Activated T-helper 1 cell treated with Interleukin-2 at 50 U/mL for 16 hours (primary cell): ENCODE measurements around the gene MRPL53.
"Not testable (repeated sequence)": the region's sequence is repeated elsewhere in the genome, so short reads cannot be mapped to it uniquely, and the experiment has no call there.

ENCODE experiments used
- DNase-seq: peaks from one replicate; pipeline ENCODE4 v3.0.0-alpha.2; 2020; ENCODE audit warnings: low read depth

The MRPL53 gene

DNA sequence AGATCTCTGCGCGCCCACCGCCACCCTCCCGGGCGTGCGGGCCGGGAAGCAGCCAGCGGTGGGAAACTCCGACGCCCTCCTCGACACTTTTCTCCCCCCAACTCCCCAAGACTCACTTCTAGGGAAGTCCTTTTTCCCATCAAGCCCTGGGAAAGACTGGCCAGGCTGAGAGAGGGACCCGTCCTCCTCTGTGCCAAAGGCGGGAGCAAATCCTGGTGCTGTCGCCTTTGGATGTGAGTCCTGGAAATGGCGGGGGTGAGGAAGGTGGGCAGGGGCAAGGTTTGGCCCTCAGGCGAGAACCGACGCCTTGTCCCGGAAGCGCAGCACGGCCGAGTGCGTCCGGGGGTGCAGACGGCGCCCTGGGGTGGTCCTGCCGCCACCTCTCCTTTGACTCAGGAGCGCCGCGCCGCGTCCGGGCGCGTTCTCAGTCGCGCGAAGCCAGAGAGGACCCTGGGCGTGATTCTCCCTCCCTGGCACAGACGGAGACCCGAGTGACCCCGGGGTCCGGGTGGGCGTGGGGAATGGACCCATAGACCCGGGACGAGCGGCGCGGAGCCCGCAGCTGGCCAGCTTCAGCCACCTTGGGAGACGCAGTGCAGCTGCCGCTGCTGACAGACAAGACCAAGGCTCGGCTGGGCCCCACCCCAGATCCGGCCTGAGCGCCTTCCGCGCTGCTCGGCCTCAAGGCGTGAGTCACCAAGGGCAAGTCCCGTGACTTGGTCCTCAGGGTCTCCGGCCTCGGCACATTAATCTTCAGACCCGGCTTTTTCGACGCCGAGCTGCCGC lies 30.4 kb upstream of the MRPL53 start:
- no peak for DNase-seq

DNA sequence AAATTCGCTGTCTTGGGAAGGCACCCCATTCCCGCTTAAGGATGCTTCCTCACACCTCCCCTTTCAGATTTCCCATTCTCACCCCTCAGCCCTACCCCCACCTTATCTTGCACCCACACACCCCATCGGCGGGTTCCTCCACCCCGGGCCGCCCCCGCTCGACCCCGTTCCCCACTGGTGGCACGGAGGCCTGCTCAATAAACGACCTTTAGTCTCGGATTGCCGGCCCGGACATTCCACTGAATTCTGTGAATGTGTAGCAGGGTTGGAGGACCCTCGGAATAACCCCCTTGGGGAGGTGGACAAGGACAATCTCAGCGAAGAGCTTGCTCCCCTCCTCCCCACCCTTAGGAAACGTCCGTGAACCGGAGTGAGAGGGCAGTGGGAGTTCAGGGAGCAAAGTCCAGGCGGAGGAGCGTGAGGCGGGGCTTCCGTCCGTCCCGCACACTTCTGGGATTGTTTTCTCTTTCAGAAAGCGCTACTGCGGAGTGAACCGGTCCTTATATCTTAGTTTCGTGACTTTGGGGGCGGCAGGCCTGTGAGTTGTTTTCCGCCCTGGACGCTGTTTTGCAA lies 29.8 kb upstream of the MRPL53 start:
- DNase-seq: no peak

DNA sequence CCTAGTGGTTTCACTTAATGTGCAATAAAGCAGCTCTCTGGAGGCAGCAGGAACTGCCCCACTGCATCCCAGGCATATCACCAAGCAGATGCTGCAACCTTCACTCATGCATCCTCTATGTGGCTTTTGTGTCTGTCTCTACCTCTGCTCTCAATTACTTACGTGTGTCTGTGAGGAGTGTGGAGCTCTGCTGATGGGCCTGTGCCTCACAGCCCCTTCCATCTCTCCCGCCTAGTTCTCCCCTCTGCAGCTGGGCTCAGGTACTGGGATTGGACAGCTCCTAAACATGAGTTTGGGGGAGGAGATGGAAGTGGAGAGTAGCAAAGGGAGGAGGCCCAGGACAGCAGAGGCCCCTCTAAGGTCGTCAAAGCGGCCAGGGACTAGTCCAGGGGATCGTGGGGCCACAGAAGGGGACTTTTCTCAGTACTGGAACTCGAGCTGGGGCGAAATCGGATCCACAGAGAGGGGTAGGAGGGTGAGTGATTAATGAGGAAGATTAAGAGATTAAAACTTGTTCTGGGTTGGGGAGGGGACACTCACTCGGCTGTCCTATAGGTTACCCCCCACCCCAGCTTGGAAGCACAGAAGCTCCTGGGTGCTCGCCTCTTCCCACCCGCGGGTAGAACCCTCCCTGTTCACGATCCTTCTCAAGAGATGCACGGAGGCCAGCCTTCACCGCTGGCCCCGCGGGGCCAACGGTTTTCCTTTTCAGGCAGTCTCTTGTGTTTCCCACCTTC lies 29.0 kb upstream of the MRPL53 start:
- no peak for DNase-seq

DNA sequence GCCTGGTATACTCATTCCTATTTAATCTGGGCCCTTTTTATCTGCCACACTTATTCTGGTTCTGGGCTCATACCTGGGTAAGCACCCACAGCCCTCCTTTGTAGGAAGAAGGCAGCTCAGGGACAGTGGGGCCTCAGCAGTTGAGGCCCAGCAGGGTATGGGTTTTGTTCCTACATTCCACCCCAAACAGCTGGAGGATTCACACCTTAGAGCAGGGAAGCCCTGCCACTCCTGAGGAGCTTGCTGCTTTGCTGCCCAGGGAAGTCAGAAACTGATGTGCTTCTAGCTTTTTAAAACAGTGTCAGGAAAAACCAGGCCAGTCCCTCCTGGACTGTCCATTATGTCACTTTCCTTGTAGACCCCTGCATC lies 28.1 kb upstream of the MRPL53 start:
- DNase-seq: no peak

DNA sequence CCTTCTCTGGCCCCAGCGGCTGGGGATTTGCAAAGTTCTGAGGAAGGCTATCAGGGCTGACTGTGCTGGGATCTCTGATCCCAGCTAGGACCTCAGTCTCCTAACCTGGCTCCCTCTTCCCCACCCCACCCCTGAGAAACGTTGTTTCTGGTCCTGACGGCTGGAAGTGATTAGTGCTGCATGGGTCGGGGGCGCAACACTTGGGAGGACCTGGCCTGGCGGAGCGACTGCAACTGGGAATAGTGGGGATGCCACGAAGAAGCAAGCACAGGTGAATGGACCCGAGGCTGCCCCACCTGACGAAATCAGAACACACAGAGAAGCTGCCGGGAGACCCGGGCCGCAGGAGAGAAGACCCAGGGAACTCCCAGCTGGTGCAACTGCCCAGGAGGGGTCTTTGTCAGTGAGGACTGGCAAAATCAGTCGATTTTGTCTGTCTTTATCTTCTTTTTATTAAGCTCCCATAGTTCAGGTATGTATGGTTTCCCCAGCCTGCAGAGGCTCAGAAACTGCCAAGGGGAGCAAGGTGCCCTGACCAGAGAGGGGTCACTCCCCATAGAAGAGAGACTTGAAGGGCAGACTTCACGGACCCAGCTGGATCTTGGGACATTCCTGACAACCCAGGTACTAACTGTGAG lies 27.6 kb upstream of the MRPL53 start:
- DNase-seq: no peak

DNA sequence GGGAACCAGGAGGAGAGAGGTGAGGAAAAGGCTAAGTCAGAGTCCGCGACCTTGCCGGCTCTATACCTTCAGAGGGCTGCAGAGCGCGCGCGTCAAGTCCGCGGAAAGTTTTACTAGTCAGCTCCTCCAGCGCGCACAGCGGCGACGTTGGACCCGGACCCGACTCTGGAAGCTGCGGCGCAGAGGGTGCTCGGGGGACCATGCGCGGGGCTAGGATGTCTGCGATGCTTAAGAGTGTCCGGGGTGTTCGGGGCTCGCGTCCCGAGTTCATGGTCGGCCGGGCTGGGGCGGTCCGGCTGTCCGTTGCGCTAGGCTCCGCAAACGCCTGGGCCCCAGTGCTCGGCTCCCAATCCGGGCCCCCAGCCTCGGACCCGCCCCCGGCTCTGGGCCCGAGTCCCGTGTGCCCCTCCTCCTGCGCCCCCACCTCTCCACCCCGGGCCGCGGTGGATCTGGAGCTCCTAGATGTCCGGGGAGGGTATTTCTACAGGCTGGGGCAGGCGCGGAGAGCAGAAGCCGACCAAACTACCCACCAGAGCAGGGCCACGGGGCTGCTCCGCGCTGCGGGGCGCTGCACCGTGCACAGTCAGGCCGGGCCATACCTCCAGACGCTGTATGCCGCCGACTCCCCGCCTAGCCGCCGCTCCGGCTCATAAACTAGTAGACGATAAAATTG lies 26.9 kb upstream of the MRPL53 start, which contains the start of gene LBX2:
Gene LBX2 (minus strand): TSS at position 337 of the 673 bp plus-strand sequence. CDS start 66 bp downstream, at position 271.
- no peak for DNase-seq

DNA sequence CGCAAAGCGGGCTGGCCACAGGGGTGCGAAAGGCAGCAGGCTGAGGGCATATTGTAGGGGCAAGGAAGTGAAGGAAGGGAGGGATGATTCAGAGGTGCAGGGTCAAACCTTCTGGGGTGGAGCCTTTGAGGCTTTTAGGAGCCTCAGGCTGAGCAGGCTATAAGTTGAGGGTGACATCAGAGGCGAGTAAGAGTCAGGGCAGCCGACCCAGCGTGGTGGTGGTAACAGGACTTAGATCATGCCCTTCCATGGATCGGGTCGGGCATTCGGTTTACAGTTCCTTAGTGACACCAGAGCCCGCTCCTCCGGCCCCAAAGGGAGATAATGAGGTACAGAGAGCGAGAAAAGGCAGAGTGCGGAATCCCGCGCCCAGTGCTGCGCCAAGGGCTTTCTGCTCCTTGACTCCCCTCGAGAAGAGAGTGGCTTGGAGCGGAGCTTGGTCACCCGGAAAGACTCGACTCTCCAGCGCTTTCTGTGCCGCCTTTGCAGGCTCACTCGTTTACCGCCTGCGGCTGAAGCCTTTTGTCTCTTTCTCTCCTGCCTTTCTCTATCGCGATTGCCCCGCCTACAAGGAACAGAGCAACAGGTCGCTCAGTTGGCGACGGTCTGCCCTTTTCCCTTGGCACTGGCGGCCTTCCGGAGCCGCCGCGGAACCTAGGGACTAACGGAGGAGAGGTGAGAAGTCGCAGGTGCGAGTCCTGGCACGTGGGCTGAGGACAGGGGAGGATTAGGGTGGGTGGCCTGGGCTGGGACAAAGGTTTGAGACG lies 26.2 kb upstream of the MRPL53 start:
- no peak for DNase-seq

DNA sequence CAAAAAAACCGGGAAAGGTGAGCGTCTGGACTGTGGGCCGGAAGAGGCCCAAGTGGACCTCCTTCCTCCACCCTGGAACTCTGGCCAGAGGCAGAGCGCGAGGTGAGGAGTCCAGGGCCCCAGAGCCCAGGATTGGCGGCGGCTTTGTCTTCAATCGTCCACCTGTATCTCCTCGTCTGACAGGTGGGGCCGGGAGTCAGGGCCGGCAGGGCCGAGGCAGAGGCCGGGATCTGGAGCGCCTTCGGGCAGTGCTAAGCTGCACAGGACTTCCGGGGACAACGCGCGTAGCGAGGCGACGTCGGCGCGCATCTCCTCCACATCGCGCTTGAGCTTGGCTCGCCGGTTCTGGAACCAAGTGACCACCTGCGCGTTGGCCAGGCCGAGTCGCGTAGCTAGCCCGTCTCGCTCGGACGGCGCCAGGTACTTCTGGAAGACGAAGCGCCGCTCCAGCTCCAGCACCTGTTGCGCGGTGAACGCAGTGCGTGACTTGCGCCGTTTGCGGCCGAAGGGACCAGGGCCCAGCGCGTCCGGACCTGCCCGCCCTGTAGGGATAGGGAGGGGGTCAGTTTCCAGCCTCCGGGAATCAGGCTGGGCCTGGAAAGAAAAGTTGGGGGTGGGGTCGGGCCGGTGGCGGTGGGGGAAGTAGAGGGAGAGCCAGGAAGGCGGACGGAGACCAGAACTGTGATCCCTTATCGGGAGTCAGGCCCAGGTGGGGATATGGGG lies 25.5 kb upstream of the MRPL53 start:
- DNase-seq: no peak

DNA sequence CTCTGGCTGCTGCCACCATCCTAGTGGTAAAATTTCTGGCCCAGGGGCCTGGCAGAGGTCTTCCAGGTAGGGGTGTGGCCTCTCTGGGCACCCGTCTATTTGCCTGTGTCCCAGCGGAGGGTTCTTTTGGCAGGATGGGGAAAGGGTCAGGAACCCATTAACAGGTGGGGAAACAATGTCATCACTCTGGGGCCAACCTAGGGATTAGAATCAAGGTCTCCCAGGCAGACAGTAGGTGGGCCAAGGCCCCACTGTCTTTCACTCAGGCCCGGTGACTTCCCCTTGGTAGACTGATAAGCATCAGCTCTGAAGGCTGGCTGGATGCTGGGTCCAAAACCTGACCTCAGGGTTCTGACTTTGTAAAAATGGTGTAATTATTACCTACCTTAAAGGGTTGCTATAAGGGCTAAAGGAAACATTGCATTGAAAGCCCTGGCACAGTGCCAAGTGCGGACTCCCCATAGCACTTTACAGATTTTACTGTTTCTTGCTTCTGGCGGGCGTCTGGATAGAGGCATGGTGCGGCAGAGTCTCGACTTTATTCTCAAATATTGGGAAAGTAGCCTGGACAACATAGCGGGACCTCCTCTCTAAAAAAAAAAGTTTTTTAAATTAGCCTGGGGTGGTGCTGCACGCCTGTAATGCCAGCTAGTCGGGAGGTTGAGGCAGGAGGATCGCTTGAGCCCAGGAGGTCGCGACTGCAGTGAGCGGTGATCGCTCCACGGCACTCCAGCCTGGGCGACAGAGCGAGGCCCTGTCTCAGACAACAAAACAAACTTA lies 24.7 kb upstream of the MRPL53 start:
- DNase-seq: no peak

DNA sequence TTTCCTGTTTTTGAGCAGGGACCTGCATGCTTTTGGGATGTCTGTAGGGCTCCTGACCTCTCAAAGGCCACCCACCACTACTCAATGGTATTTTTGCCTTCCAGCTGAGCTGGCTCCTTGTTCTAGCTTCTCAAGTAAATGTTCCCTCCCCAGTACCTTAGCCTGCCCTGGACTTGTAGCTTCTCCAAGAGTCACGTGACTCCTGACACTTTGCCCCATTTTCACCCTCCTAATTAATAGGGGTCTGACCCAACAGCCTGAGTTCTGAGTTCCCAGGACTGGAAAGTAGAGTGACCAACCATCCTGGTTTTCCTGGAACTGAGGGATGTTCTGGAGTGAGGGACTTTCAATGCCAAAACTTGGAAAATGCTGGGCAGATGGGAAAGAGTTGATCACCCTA lies 23.0 kb upstream of the MRPL53 start:
- no peak for DNase-seq

DNA sequence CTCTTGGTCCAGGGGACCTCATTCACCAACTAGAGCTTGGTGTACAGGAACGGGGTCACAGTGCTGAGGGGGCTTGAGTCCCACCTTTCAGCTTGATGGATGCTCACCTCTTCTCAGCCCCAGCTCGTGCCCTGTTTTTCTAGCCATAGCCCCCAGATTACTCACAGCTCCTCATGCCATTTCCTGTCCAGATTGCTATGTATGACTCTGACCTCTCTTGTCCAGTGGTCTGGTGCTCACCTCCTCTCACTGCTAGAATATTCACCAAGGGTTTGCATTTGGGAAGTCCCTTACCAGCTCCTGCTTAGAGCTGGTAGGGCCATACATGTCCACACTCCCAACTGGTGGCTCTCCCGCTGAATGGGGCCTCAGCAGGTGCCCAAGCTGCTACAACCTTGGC lies 21.1 kb upstream of the MRPL53 start:
- DNase-seq: no peak

DNA sequence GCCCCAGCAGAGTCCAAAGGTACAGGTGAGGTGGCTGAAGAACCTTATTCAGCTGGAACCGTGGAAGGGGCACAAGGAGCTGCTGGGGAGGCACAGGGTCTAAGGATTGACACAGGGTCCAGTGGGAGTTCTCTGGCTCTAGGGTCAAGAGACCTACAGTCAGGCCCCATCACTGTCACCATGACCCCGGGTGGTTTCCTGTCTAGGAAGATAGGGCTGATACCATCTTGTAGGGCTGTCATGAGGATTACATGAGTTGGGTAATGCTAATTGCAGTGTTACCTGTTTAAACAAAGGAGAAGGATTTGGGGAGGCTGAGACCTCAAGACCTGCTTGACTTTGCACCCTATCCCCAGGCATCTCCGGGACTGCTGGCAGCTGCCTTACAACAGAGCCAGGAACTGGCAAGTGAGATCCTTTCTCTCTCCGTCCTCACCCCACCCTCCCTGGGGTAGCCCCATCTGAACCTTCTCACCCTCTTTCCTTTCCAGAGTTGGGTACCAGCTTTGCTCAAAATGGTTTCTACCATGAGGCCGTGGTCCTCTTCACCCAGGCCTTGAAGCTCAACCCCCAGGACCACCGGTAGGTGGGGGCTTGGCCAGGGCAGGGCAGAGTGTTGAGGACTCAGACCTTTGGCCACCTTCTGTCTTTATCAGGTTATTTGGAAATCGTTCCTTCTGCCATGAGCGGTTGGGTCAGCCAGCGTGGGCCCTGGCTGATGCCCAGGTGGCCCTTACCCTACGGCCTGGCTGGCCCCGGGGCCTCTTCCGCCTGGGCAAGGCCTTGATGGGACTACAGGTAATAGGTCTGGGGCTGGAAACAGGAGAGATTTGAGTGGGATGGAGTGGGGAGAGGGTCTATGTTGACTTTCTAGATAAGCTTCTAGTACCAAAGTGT lies 19.4 kb upstream of the MRPL53 start:
- no peak for DNase-seq

DNA sequence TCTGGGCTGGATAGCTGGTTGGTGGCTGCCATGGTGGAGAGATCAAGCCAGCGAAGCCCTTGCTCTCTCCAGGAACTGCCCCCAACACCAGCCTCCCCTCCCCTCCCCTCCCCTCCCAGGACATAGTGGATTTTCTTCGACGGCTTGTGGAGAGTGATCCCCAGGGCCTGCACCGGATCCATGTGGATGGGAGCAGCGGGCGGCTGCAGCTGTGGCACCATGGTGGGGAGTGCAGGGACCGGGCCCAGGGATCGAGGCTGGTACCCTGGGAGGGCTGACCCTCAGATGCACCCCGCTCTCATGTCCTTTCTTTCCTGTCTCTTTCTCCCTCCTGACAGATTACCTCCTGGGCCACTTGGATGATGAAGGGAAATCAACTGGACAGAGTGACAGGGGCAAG lies 17.4 kb upstream of the MRPL53 start:
- DNase-seq: no peak

DNA sequence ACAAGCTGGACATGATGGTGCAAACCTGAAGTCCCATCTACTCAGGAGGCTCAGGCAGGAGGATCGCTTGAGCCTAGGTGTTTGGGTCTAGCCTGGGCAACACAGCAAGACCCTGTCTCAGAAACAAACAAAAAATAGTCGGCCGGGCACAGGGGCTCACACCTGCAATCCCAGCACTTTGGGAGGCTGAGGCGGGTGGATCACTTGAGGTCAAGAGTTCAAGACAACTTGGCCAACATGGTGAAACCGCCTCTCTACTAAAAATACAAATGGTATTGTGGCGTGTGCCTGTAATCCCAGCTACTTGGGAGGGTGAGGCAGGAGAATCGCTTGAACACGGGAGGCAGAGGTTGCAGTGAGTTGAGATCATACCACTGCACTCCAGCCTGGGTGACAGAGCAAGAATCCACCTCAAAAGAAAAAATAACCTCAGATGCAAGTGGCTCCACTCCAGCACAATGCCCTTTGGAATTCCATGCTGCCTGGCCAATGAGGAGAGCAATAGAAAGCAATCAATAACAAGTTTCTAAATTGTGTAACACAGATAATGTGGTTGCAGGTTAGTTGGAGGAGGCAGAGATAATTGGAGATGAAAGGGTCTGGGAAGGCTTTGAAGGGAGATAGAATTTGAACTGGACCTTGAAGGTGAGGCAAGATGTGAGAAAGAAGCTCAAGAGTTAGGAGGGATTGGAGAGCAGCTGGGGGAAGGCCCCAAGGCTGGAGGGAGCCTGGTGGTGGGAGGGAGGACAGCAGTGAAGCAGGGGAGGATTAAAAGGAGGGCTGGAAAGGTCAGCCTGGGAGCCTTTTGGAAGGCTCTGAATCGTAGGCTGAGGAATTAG lies 16.4 kb upstream of the MRPL53 start:
- no peak for DNase-seq

DNA sequence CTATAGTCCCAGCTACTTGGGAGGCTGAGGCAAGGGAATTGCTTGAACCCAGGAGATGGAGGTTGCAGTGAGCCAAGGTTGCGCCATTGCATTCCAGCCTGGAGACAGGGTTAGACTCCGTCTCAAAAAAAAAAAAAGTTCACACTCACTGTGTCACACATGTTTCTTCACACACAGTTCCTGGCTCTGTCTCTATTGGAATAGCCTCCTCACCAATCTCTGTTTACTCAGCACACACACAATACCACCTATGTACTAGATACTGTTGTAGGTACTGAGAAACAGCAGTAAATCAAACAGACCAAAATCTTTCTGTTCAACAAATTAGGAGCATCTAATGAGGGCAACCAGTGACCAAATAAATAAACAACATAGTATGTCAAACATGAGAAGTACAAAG lies 13.7 kb upstream of the MRPL53 start:
- no peak for DNase-seq

DNA sequence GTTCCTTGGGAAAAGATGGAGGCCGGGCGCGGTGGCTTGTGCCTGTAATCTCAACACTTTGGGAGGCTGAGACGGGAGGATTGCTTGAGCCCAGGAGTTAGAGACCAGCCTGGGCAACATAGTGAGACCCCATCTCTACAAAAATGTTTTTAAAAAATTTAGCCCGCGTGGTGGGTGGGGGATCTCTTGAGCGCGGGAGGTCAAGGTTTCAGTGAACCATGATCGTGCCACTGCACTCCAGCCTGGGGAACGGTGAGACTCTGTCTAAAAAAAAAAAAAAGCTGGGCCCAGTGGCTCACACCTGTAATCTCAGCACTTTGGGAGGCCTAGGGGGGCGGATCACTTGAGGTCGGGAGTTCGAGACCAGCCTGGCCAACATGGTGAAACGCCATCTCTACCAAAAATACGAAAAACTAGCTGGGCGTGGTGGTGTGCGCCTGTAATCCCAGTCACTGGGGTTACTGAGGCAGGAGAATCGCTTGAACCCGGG lies 11.2 kb upstream of the MRPL53 start:
- DNase-seq: not testable (repeated sequence)

DNA sequence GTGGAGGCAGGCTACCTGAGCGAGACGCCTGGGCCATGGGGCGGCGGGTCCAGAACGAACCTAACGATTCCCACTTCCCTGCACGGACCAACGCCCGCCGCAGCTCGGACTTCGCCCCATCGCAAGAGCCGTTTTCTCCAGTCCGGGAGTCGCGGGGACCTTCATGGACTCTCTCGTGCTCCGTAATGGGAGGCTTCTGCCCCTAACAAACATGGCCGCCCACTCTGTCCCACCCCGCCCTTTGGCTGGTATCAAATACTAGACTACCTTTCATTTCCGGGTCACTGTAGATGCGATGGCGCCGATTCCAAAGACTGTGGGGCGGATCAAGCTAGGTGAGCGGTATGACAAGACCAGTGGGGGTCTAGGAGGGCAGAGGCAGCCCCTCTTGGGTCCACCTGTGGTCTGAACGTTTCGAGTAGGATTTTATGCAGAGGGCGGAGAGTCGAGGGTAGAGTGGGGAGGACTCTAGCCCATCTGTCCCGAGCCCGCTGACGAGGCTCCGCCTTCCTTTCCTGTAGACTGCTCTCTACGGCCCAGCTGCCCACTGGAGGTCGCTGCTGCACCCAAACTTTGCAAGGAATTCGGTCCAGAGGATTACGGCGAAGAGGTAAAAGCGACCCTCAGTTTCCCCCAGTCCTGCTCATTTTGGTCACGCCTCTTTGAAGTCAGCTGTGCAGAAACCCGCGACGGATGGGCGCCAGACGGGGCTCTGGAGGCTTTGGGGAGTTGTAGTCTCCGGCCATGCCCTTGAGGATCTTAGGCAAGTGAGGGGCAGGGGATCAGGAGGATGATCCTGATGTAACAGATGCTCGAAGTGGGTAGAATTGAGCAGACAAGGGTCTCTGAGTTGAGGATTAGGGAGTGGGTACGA lies 10.6 kb upstream of the MRPL53 start, which contains the start of the genes CCDC142 and TTC31:
Gene CCDC142 (minus strand): TSS at position 198 of the 874 bp plus-strand sequence. CDS start 161 bp downstream, at position 37.
Gene TTC31 (plus strand): TSS at position 281 of the 874 bp plus-strand sequence. CDS start 15 bp downstream, at position 296.
- peak; percentile 83 for DNase-seq
